GM12878 (cell line): Measurements from ENCODE around the gene ERN1. TPM values are rescaled to one million over a fixed set of nuclear protein-coding genes. Genes with fewer than 3 reads are reported as not detected.

Experiments
- CEBPZ ChIP-seq: fragments of 150-350 bp; IDR thresholded peaks from 2 replicates; pipeline ENCODE4 v1.6.1; 2016; ENCODE audit warnings: low read depth, low read length
- CHD2 ChIP-seq: IDR thresholded peaks from 2 replicates; pipeline ENCODE4 v1.6.1; 2011; ENCODE audit warnings: low read depth, low read length, improper control_type of control experiment, borderline replicate concordance
- E2F4 ChIP-seq: IDR thresholded peaks from 2 replicates; pipeline ENCODE4 v1.6.1; 2012; ENCODE audit warnings: low read depth, low read length, improper control_type of control experiment
- HCFC1 ChIP-seq: fragments of 150-350 bp; IDR thresholded peaks from 2 replicates; pipeline ENCODE4 v1.6.1; 2014; ENCODE audit warnings: low read length
- JUNB ChIP-seq: IDR thresholded peaks from 2 replicates; pipeline ENCODE4 v1.6.1; 2016; ENCODE audit warnings: antibody characterized with exemption, mild to moderate bottlenecking
- NFYB ChIP-seq: IDR thresholded peaks from 2 replicates; pipeline ENCODE4 v1.6.1; 2011; ENCODE audit warnings: low read depth, mild to moderate bottlenecking, low read length, improper control_type of control experiment, moderate library complexity; ENCODE audit not compliant: insufficient read depth
- POLR2AphosphoS2 ChIP-seq: IDR thresholded peaks from 2 replicates; pipeline ENCODE4 v1.6.1; 2011; ENCODE audit warnings: low read depth, mild to moderate bottlenecking, low read length, improper control_type of control experiment, moderate library complexity
- SREBF2 ChIP-seq: IDR thresholded peaks from 2 replicates; pipeline ENCODE4 v1.6.1; 2012; ENCODE audit warnings: mild to moderate bottlenecking, low read length
- SUZ12 ChIP-seq: fragments of 200-600 bp; sonication (generic); IDR thresholded peaks from one replicate; pipeline ENCODE4 v1.6.1; 2018; ENCODE audit warnings: antibody characterized with exemption, mild to moderate bottlenecking; ENCODE audit not compliant: unreplicated experiment
- TCF12 ChIP-seq: IDR thresholded peaks from 2 replicates; pipeline ENCODE4 v1.6.1; 2011; ENCODE audit warnings: low read depth, mild to moderate bottlenecking, low read length
- ZBTB11 ChIP-seq: fragments of 450-650 bp; formaldehyde crosslinking; IDR thresholded peaks from 2 replicates; pipeline ENCODE4 v1.5.0; 2022; ENCODE audit warnings: mild to moderate bottlenecking, missing genetic modification characterization
- ZBTB40 ChIP-seq: fragments of 450-650 bp; IDR thresholded peaks from 2 replicates; pipeline ENCODE4 v1.6.1; 2016; ENCODE audit warnings: mild to moderate bottlenecking, moderate library complexity, borderline replicate concordance
- polyA plus RNA-seq, 11 experiments: library from polyadenylated mRNA; depleted of rRNA in 4 of 11; unstranded in 6 of 11; stranded (reverse) in 5 of 11; fragments of >200 nt; fragmentation: Nextera tagmentation in 4 of 11; fragmentation: Illumina TruSeq in 1 of 11; extraction: Ambion mirVana in 4 of 11; extraction: Trizol in 1 of 11; gene quantifications; 1 replicate in 1 of 11; 2 replicates in 10 of 11; pipeline versions ENCODE4 v1.2.1 to v1.2.3, GENCODE V29; 2011 to 2016; ENCODE audit warnings: inconsistent platforms in 2 of 11, missing spikeins in 2 of 11, low read depth in 1 of 11
- total RNA-seq, 4 experiments: library from RNA; depleted of rRNA in 3 of 4; stranded (reverse); fragments of >200 nt in 3 of 4; fragmentation: Illumina TruSeq in 1 of 4; extraction: Trizol in 1 of 4; gene quantifications; 2 replicates each; pipeline versions ENCODE4 v1.2.1 to v1.2.3, GENCODE V29; 2013 to 2021

Gene ERN1
- total and polyA plus RNA-seq, 10 of the 15 experiments (the other 5 are each of a cell fraction or from before 2014, with no cell fraction given), result 2.6 to 19.2 (median 7.6) TPM

GRCh38 chr17:64103391-64104364 lies 26.3 kb downstream of the ERN1 start (continued):
- TF ChIP-seq TCF12 (no peak), POLR2AphosphoS2 (no peak), CEBPZ (no peak), ZBTB40 (no peak), JUNB (0 out of 2 replicates have a peak, but pooled peaks have one; percentile 15), E2F4 (no peak), SUZ12 (no peak), SREBF2 (no peak), HCFC1 (no peak), CHD2 (no peak), NFYB (no peak), ZBTB11 (CRISPR knock-in tag) (no peak)
